ENCODE measurements around the gene TMEM273. TPM values are rescaled to one million over a fixed set of nuclear protein-coding genes. Genes with fewer than 3 reads are reported as not detected.

Gene TMEM273
- total RNA-seq, 4 donors from 2014 or later = 18.6 to 37.9 (median 28.8) TPM

GRCh38 chr10:49183596-49184542 is 4.3 kb downstream of the TMEM273 start:
- DNase-seq (ENCODE audit: low spot score in 2 of 2) = no peak
- TF ChIP-seq EP300 (IDR thresholded peaks at IDR 0.05) (no peak), POLR2A (IDR thresholded peaks at IDR 0.05) (no peak)
- TF ChIP-seq, protein P1, sequence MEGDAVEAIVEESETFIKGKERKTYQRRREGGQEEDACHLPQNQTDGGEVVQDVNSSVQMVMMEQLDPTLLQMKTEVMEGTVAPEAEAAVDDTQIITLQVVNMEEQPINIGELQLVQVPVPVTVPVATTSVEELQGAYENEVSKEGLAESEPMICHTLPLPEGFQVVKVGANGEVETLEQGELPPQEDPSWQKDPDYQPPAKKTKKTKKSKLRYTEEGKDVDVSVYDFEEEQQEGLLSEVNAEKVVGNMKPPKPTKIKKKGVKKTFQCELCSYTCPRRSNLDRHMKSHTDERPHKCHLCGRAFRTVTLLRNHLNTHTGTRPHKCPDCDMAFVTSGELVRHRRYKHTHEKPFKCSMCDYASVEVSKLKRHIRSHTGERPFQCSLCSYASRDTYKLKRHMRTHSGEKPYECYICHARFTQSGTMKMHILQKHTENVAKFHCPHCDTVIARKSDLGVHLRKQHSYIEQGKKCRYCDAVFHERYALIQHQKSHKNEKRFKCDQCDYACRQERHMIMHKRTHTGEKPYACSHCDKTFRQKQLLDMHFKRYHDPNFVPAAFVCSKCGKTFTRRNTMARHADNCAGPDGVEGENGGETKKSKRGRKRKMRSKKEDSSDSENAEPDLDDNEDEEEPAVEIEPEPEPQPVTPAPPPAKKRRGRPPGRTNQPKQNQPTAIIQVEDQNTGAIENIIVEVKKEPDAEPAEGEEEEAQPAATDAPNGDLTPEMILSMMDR (IDR thresholded peaks at IDR 0.05) = no peak
- no peaks in the 10 kb centered on the region for H3K27me3 ChIP-seq
- H3K9me3 ChIP-seq = no peaks in the 10 kb centered on the region
- no peaks in the 10 kb centered on the region for H3K36me3 ChIP-seq
- H3K4me3 ChIP-seq = no peak overlapping the region
- H3K4me1 ChIP-seq = peaks cover 0 to 8% (median 3%) of the 10 kb centered on the region in 4 donors
- H3K27ac ChIP-seq = no peak overlapping the region
- 66 to 68% methylated on average over 5 of the region's 5 CpGs for WGBS, 2 donors

DNA sequence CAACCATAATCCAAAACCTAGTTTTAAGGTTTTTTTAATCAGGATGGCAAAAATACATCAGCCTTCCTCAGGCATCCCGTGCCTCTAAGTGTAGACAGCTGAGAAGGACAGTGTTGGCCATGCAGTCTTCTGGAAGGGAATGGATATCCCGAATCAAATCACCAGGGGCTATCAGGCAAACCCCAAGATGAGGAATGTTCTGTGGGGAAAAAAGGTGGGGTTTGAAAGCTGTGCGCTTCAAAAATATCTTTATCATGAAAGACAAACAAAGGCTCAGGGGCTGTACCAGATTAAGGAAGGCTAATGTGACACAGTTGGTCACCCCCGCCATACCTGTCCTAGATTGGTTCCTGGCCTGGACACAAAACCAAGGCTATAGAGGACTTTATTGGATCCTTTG is 5.4 kb downstream of the TMEM273 start:
- no peak for DNase-seq (ENCODE audit: low spot score in 2 of 2)
- H3K4me1 ChIP-seq = peaks cover 0 to 4% (median under 1%) of the 10 kb centered on the region in 4 donors
- H3K27me3 ChIP-seq = no peaks in the 10 kb centered on the region
- no peaks in the 10 kb centered on the region for H3K9me3 ChIP-seq
- H3K27ac ChIP-seq = no peak overlapping the region
- WGBS, 2 donors = 87 to 89% methylated on average over 4 of the region's 4 CpGs
- H3K4me3 ChIP-seq = no peak overlapping the region
- no peak for TF ChIP-seq EP300 (IDR thresholded peaks at IDR 0.05)
- TF ChIP-seq, protein P1 (IDR thresholded peaks at IDR 0.05) = no peak
- TF ChIP-seq POLR2A (IDR thresholded peaks at IDR 0.05) = no peak
- no peaks in the 10 kb centered on the region for H3K36me3 ChIP-seq

DNA sequence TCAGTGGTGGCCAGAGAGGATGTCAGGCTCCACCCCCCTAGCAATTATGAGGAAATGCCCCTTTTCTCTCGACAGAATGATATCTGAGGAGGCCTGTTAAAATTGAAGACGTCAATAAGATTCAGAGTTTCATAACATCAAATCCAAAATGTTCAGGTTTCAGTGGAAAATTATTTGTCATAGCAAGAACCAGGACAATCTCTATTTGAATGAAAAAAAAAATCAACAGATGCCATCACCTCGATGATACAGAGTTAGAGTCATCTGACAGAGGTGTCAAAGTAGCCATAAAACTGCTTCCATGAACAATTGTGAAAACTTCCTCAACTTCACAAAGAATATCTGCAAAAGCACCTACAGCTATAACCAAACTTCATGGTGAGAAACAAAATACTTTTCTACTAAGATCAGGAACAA is 7.7 kb downstream of the TMEM273 start:
- no peak for DNase-seq (ENCODE audit: low spot score in 2 of 2)
- Histone ChIP-seq H3K27me3 (no peaks in the 10 kb centered on the region), H3K27ac (no peak overlapping the region), H3K9me3 (no peaks in the 10 kb centered on the region), H3K36me3 (no peaks in the 10 kb centered on the region), H3K4me1 (peaks cover 0 to 17% (median 14%) of the 10 kb centered on the region in 4 donors), H3K4me3 (no peak overlapping the region)
- WGBS, 2 donors = 41 to 62% methylated on average over 3 of the region's 3 CpGs
- TF ChIP-seq POLR2A (IDR thresholded peaks at IDR 0.05) (no peak), EP300 (IDR thresholded peaks at IDR 0.05) (no peak)
- TF ChIP-seq, protein P1 (IDR thresholded peaks at IDR 0.05) = no peak

DNA sequence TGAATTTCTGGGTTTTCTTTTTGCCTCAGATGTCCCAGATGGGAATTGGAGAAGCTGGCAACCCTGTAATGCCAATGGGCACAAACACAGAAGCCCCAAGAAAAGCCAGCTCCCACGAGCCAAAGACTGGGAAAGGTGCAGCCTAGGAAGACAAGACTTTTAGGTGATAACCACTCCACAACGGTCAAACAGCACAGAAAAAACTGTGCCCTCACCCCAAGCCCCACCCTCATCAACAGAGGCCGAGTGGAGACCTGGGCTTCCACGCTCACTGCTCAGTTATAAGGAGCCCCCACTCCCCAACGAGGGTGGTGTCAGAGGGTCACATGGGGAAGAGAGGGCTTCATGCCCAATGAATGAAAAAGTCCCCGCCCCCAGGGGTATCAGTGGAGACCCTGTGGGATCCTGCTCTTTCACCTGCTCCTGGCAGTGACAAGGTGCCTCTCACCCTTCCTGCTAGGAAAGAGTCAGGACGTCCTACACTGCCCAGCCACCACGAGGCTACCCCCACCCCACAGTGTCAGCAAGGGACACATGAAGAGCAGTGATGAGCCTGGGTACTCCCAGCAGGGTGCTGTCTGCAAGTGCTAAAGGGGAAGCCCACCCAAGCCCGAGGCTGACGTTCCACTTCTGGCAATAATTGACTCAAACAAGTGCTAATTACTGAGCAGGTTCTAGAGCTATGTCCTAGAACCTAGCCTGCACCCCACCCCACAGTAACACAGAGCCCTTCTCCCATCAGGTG is 8.3 kb downstream of the TMEM273 start:
- DNase-seq (ENCODE audit: low spot score in 2 of 2) = no peak
- WGBS, 2 donors = 78% methylated on average over 10 of the region's 10 CpGs
- H3K36me3 ChIP-seq = no peaks in the 10 kb centered on the region
- H3K27me3 ChIP-seq = no peaks in the 10 kb centered on the region
- TF ChIP-seq POLR2A (IDR thresholded peaks at IDR 0.05) (no peak), EP300 (IDR thresholded peaks at IDR 0.05) (no peak)
- TF ChIP-seq, protein P1 (IDR thresholded peaks at IDR 0.05) = no peak
- H3K4me3 ChIP-seq = no peak overlapping the region
- H3K27ac ChIP-seq = no peak overlapping the region
- H3K4me1 ChIP-seq = peaks cover 0 to 17% (median 14%) of the 10 kb centered on the region in 4 donors
- no peaks in the 10 kb centered on the region for H3K9me3 ChIP-seq

Data from tibial nerve (tissue), 4 donors.